Fibroblast of pulmonary artery (primary cell): ENCODE measurements around the gene CHPF.

Experiments used
- DNase-seq: peaks from one replicate; pipeline ENCODE4 v3.0.0-alpha.2; 2010; ENCODE audit warnings: low read depth
- H3K4me3 ChIP-seq: replicated peaks from 2 replicates; pipeline ENCODE4 v1.5.1; 2011; ENCODE audit warnings: low read depth, mild to moderate bottlenecking, control low read depth, low read length, moderate library complexity
- CTCF ChIP-seq: IDR thresholded peaks from 2 replicates; pipeline ENCODE4 v1.5.1; 2011; ENCODE audit warnings: mild to moderate bottlenecking, control low read depth, low read length, inconsistent platforms; ENCODE audit errors: missing control alignments

The CHPF gene

DNA sequence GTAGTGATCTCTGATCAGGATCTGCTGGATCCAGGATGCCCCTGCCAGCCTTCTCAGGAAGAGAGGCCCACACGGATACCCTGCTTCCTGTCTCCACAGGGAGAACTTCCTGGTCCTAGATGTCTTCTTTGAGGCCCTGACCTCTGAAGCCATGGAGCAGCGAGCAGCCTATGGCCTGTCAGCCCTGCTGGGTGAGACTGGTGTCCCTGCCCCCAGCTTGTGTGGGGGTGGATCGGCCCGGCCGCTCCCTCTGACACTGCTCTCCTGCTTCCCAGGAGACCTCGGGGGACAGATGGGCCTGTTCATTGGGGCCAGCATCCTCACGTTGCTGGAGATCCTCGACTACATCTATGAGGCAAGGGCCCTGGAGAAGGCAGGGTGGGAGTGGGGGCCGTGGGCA, 6.6 kb downstream of the CHPF start:
- no peak for DNase-seq
- TF ChIP-seq CTCF, result no peak
- no peak overlapping the region for H3K4me3 ChIP-seq

DNA sequence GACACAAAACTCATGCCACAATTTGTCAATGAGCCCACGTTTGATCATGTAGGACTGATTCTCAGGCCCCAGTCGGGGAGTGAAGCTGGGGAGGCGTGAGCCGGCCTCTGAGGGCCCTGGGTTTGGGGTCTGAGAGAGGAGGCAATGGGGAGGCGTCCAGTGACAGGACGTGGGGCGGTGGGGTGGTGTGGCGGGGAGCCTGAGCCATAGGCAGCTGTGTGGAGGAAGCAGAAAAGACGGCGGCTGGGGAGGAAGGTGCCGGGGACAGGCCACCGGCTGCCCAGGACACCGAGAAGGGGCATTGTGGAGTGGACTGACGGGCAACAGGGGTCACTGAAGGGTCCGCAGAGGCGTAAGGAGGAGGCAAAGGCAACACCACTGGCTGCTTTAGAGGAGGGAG, 7.2 kb downstream of the CHPF start:
- no peak overlapping the region for H3K4me3 ChIP-seq
- DNase-seq, result no peak
- no peak for TF ChIP-seq CTCF

DNA sequence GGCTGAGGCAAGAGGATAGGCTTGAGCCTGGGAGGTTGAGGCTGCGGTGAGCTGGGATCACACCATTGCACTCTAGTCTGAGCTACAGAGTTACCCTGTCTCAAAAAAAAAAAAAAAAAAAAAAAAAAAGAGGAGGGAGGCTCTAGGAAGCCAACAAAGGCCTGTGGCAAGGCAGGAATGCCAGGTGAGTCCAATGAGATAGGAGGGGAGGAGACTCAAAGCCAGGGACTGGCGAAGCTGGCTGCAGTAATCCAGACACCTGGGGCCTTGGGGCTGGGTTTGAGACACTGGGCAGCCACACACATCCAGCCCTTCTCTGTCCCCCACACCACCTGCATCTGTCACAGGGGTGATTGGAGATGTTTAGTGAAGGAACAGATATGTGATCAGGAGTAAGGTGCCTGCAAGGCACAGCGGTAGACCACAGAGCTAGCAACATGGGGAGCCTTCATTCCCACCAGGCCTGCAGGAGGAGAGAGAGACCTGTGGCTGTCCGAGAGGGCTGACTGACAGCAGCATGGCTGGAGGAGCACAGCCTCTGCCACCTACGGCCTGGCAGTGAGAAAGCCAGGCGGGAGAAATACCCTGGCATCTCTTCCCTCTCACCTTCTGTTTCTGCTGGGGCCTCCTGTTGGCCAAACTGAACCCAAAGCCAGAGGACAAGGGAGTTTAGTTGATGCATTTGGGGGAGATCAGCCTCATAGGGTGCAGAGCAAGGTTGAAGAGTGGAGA, 9.5 kb downstream of the CHPF start:
- TF ChIP-seq CTCF, result no peak
- no peak for DNase-seq
- no peak overlapping the region for H3K4me3 ChIP-seq

- TF ChIP-seq CTCF, result no peak
- DNase-seq, result no peak
These were observed 11.3 kb downstream of the CHPF start for GRCh38 chr2:219532378-219532649.

DNA sequence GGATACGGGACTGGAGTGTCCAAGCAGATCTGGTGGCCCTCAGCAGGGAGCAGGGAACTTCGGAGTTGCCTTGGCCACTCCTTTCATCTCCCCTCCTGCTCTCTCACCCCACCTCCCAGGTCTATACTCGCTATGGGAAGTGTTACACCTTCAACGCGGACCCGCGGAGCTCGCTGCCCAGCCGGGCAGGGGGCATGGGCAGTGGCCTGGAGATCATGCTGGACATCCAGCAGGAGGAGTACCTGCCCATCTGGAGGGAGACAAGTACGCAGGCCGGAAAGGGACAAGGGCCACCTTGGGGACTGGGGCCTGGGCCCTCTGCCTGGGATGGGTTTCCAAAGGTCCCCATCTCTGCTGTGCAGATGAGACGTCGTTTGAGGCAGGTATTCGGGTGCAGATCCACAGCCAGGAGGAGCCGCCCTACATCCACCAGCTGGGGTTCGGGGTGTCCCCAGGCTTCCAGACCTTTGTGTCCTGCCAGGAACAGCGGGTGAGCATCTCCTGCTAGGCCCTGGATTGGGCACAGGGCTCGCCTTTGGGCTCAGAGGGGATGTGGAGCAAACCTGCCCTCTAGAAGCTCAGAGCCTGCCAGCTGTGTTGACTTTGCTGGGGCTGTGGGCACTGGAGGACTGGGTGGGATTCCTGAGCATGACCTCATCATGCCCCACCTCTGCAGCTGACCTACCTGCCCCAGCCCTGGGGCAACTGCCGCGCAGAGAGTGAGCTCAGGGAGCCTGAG, 11.8 kb downstream of the CHPF start:
- no peak for DNase-seq
- no peak overlapping the region for H3K4me3 ChIP-seq
- no peak for TF ChIP-seq CTCF

More at GRCh38 chr2:219532378-219532649, 11.3 kb downstream of the CHPF start:
- H3K4me3 ChIP-seq, result no peak overlapping the region

DNA sequence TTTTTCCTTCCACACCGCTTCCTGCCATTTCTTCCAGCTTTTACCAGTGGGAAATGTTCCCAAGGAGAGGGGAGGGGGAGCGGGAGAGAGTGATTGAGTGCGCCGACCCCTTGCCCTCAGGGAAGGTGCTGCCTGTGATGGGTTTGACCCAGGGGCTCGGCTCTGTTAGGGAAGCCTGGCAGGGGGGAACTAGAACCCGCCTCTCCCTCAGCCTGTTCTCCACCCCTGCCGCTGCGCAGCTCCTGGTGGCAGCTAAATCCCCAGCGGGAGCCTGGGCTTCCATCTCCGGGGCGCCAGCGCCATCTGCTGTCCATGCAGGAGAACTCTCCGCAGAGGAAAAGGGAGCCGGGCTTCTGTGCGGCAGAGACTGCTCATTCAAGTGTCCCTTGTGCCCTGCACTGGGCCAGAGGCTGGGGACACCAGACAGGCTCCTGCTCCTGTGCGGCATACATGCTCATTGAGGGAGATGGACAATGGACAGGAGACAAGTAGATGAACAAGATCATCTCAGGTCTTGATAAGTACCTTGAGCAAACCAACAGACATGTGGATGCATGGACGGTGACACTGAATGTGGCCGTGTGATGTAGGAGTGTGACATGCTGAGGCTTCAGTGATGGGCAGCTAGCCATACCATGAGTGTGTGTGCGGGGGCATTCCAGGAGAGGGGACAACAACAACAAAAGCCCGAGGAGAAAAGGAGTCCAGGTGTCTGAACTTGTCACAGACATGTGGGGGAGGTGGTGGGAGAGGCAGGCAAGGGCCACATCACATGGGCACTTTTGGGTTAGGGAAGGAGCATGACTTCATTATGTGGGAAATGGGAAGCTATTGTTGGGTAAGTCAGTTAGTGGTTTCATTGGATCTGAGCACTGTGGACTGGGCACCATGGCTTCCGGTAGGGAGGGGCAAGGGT, 13.3 kb downstream of the CHPF start:
- DNase-seq, result peak; percentile 85
- peak overlapping the region; percentile 19 for H3K4me3 ChIP-seq
- peak; percentile 91 for TF ChIP-seq CTCF
